Activated effector memory CD4-positive, alpha-beta T cell treated with Interleukin-2 at 50 U/mL for 16 hours (primary cell): Measurements from ENCODE around the gene EPHA4.

Experiments
- DNase-seq: peaks from one replicate; pipeline ENCODE4 v3.0.0-alpha.2; 2020

Gene EPHA4

DNA sequence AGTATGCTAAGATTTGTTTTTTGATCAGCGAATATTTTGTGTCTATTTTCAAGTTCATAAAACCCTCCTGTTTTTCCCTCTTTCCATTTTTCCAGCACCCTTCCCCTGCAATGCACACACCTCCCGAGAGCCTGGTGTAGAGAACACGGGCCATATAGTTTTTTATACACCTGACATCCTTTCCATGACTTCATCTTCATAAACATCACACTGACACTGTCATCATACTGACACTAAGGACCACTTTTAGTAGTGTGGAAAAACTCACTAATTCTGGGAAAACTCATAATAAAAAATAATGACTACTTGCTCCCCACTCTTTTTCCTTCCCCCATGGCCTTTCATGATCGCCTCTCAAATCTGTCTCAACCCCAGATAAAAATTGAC is 70.2 kb downstream of the EPHA4 start:
- DNase-seq = no peak

- no peak for DNase-seq
Measured at GRCh38 chr2:221501210-221501882, 70.8 kb downstream of the EPHA4 start.

DNA sequence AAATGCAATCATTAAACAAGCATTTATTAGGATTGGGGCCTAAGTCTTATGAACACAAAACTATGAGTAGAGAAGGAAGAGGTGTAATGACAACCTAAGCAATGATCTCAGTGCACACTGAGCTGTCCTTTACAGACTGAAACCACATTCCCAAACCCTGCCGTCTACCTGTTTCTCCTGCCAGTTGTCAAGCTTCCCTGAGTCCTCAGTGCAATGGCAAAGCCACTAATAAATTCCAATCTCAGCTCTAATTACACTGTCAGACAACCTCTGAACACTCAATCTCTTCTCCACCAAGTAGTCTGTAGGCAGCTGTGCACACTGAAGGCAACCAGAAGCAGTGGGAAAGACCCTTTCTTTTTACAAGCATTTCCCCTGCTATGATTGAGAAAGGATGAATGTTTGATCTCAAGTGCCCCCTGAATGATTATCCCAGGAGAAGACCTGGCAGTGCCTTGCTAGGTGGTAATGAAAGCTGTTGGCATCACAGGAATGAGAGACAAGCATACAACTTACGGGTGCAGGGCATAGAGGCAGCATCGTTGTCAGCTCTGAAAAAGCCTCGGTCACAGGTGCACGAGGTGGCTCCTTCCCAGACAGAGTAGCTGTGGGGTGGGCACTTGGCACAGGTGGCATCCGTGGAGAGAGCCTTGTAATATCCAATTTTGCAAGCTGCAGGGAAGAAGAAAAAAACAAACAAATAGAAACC is 71.4 kb downstream of the EPHA4 start:
- no peak for DNase-seq

DNA sequence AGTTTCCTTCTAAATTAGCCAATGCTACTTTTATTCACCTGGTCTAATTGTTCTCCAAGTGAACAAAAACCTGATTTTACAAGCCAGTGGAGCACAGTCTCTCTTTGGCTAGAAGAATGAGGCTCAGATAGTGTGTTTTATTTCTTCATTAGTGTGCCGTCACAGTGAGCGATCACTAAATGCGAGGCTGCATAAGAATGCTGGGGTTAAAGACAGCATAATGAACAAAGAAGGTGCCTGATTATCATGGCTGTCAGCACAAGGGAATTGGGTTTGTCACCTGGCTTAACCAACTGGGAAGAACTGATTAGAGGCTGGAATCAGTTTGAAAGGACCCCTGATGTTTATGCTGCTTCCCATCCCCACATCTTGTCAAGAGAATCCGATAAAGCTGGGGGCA is 76.4 kb downstream of the EPHA4 start:
- DNase-seq = no peak

DNA sequence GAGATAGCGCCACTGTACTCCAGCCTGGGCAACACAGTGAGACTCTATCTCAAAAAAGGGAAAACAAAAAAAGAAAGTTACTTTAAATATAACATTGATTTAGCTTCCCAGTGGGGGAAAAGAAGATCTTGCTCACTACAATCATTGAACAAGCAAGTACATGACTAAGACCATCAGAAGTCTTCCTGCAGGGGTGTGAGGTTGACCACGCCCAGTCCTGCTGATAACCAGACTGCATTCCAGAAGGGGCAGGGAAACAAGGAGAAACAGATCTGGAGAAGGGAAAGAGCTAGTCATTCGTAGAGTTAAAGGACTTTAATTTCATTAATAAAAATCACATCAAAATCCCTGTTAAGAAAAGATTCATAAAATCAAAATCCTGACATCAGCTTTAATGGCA is 77.5 kb downstream of the EPHA4 start:
- DNase-seq = no peak

GRCh38 chr2:221493391-221493790 is 78.7 kb downstream of the EPHA4 start:
- no peak for DNase-seq

- DNase-seq = no peak
Measured at GRCh38 chr2:221492636-221493035, 79.5 kb downstream of the EPHA4 start.

GRCh38 chr2:221490506-221491060 is 81.5 kb downstream of the EPHA4 start:
- no peak for DNase-seq

DNA sequence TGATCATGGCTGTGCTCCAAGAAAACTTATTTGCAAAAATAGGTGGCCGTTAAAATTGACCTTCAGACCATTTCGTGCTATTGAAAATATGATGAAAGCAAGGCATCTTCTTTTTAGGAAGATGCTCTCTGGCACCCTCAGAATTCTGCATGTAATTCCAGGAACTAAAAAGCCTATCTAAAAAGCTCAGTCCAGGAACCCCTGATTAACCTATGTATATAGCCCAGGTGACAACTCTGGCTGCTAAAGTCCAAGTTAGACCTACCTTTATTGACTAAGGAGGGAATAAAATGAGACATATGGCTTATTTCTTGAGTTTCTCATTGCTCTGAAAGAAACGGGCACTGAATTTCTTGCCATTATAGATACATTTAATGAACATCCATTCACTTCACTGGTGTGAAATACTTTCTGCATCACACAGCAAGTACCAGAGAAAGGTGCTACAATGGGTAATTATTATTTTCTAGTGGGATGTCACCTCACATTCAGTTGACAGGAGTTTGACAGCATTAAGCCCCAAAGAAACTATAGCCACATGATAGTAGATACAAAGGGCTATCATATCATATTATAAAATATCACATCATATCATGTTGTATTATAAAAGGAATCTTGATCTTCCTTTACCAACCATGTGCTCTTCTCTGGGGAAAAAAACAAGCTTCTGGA is 83.8 kb downstream of the EPHA4 start:
- no peak for DNase-seq

GRCh38 chr2:221486106-221486505 is 86.0 kb downstream of the EPHA4 start:
- no peak for DNase-seq

DNA sequence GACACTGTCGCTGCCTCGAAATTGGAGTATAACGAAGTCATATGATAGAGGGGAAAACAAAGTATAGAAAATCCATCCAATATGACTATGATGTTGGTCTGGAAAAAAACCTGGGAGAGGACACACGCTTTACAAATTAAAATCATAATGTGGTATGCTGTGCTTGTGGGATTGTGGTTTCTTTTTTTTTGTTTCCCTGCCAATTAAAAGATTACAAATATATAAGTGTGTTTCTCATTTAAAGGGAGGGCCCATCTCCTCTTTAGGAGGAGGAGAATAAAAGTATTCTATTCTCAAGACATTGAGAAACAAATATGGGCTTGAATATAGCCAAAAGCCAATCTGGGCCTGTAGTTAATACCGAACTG is 86.6 kb downstream of the EPHA4 start:
- DNase-seq = no peak

GRCh38 chr2:221484761-221485502 is 87.2 kb downstream of the EPHA4 start:
- DNase-seq = no peak

GRCh38 chr2:221482666-221483455 is 89.2 kb downstream of the EPHA4 start:
- DNase-seq = no peak

GRCh38 chr2:221480821-221481220 is 91.3 kb downstream of the EPHA4 start:
- DNase-seq = no peak

GRCh38 chr2:221480163-221480562 is 91.9 kb downstream of the EPHA4 start:
- DNase-seq = no peak

DNA sequence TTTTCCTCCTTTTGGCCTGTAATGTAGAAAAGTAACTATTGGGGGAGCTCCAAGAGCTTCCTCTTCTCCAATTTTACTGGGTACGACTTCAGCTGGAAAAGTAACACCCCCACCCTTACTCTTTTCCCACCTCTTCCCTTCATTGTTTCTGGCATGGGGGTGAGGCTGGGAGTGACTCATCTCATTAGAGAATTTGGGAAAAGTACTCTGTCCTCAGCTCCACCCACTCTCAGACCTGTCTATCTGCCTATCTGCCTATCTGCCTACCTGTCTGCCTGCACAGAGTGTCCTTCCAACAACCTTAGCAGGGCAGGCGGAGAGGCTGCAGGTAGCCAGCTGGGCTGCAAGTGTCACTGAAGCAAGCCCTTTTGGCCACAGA is 93.6 kb downstream of the EPHA4 start:
- DNase-seq = no peak

- DNase-seq = no peak
Measured at GRCh38 chr2:221477714-221478484, 94.2 kb downstream of the EPHA4 start.

DNA sequence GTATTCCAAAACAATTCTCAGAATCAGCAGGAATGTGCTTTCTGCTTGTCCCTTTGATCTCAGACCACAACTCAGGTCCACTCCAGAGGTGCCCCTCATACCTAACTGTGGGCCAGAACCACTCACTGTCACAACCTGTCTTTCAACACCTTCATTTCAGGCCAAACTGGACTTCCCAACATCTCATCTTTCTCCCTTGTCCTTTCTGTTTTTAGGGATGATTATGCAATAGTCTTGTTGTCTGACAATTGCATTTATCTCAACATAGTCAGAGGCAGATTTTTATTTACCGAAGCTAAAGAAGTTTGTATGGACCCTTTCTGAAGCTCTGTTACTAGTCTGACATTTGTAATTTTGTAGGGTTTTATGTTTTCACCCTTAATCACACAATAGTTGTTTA is 95.9 kb downstream of the EPHA4 start:
- no peak for DNase-seq

DNA sequence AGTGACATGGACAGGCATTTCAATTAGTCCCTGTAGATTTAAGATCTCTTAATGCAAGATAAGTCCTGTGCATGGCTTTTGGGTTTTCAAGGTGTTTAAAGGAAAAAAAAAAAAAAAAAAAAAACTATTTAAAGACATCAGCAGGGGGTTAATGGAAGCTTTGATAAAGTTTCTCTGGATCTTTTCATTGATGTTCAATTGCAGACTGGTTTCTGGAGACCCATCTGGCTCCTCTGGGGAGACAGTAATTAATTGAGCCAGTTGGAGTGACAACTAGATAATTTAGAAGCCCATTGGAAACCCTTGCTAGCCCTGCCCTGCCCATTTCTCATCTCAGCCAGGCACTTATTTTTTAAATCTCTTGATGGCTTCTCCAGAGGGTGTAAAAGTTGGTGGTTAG is 98.7 kb downstream of the EPHA4 start:
- no peak for DNase-seq

- no peak for DNase-seq
Measured at GRCh38 chr2:221468317-221468716, 103.8 kb downstream of the EPHA4 start.

DNA sequence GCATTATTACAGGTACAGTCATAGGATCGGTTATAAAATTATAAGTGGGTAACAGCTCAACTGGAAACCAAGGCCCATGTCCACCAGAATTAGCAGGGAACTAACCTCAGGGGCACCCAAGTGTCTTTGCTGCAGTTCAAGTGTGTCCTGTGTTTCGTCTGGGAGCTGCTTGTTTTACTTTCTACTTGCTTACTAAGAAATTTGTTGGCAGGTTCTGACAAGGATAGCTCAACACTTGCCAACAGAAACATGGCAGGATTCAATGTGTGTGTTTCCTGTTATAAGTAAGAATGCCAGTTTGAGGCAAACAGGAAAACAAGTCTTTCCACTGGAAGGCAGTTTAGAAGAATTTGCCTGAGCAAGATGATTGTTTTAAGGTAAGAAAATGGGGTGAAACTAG is 104.5 kb downstream of the EPHA4 start:
- DNase-seq = no peak

GRCh38 chr2:221466744-221467143 is 105.4 kb downstream of the EPHA4 start:
- DNase-seq = no peak
